Measurements from ENCODE around the gene KRT8.
"Not testable (repeated sequence)": the region's sequence is repeated elsewhere in the genome, so short reads cannot be mapped to it uniquely, and the experiment has no call there.

The KRT8 gene

DNA sequence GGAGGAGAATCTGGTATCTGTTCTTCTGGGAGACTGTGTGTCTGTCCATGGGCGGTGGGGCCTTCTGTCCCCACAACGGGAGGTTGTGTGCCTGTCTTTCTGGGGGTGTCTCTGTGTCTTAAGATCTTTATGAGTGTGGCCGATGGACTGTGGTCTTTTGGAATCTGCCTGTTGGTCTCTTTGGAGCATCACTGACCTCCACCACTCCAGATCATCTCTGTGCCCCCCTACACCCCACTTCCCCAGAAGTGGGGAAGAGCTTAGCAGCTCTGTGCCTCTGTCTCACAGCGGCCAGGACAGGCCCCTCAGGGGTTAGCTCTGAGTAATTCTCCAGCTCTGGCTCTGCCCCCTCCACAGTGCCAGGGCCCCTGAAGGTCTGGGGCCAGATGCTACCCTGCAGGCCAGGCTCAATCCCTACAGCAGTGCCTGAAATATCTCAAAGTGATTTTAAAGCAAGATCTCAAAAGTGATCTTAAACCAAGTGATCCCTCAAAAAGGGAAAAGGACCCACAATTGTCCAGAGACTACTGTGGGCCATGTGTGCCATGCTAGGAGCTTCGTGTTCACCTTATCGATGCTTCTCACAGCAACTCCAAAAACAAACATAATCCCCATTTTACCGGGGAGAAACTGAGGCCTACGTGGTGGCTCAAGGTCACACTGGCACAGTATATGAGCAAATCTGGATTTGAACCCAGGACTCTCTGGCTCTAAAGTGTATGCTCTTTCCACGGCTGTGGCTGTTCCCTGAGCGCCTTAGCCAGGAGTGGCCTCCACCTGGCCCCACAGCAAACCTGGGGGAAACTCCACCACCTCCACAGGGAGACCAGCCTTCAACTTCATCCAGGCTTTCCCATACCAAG is 30.1 kb downstream of the KRT8 start:
- DNase-seq (ENCODE audit: low spot score), result no peak

DNA sequence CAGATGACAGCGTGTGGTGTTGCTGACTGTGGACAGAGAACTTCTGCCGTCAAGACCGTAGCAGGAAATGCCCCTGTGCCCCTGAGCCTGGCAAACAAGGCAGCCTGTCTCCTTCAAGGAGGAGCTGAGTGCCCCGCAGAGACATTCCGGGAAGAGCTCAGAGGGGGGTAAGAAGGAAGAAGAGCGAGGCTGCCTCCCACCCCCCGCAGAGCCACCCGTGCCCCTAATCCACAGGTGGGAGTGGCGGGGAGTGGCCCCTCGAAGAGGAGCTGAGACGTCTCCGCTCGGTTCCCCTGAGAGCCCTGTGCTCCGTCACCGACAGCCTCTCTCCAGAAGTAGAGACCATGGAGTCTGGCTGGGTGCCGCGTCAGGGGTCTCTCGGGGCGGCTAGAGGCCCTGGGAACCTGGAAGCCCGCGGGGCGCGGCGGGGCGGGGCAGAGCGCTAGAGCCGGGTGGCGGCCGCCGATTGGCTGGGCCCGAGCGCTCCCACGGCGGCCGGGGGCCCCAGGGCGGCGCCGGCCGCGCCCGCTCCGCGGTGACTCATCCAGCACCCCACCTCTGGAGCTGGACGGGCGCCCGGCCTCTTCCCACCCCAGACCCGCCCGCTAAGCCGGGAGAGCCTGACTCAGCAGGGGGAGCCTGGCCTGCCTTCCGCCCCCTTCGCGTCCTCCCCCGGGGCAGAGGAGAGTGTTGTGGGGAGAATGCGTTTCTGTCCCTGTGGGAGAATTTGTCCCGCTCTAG is 30.9 kb downstream of the KRT8 start:
- no peak for DNase-seq (ENCODE audit: low spot score)

DNA sequence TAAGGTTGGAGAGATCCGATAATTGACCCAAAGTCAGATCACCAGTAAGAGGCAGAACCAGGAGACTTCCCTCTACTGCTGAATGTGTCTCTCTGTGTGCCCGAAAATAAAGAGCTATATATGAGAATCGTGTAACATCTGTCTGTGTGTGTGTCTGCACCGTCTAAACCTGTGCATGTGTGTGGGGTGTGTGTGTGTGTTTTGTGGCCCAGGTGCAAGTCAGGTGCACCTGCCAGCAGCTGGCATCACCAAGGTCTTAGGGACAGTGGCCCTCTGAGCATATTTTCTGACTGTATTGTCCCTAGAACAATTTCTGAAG is 31.4 kb downstream of the KRT8 start:
- no peak for DNase-seq (ENCODE audit: low spot score)

- no peak for DNase-seq (ENCODE audit: low spot score)
These were observed 32.1 kb downstream of the KRT8 start for GRCh38 chr12:52872644-52873389.

GRCh38 chr12:52871291-52872039 is 33.4 kb downstream of the KRT8 start:
- no peak for DNase-seq (ENCODE audit: low spot score)

- DNase-seq (ENCODE audit: low spot score), result no peak
These were observed 34.2 kb downstream of the KRT8 start for GRCh38 chr12:52870361-52871290.

- no peak for DNase-seq (ENCODE audit: low spot score)
These were observed 37.2 kb downstream of the KRT8 start for GRCh38 chr12:52867642-52868041.

GRCh38 chr12:52867152-52867551 is 37.7 kb downstream of the KRT8 start:
- DNase-seq (ENCODE audit: low spot score), result no peak

DNA sequence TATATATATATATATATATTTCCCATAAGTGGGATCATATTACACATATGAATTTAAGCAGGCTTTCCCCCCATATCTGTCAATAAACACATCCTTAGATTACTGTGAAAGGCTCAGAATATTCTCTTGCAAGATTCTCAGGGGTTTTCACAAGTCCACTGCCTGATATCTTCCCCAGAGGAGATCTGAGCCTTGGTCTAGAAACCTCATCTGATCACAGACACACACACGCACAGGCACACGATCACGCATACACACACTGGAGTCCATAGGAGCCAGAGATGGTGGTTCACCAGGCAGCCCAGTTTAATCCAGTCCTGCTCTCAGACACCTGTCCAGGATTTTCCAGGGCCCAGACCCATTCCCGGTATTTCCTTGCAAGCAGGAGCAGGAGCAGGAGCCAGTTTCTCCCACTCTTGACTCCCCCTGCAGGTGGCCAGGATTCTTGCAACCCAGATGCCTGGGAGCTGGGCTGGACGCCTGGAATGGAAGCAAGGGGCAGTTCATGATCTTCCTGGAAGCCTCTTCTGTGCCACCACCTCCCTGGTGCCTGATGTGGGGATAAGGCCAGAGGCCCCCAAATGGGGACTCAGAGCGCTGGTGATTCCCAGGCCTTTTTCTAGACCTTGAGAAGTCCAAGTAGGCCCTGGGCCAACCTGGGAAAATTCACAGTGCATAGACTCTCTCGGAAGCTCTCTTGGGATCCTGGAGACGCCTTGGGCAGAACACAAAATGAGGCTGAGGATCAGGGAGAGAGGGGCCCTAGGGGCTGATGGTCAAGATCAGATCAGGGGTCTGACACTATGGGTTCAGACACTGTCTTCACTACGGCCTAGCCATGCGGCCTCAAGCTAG is 39.6 kb downstream of the KRT8 start:
- peak; percentile 37 for DNase-seq (ENCODE audit: low spot score)

GRCh38 chr12:52862023-52862422 is 42.9 kb downstream of the KRT8 start:
- DNase-seq (ENCODE audit: low spot score), result no peak

GRCh38 chr12:52861511-52861910 is 43.4 kb downstream of the KRT8 start:
- no peak for DNase-seq (ENCODE audit: low spot score)

DNA sequence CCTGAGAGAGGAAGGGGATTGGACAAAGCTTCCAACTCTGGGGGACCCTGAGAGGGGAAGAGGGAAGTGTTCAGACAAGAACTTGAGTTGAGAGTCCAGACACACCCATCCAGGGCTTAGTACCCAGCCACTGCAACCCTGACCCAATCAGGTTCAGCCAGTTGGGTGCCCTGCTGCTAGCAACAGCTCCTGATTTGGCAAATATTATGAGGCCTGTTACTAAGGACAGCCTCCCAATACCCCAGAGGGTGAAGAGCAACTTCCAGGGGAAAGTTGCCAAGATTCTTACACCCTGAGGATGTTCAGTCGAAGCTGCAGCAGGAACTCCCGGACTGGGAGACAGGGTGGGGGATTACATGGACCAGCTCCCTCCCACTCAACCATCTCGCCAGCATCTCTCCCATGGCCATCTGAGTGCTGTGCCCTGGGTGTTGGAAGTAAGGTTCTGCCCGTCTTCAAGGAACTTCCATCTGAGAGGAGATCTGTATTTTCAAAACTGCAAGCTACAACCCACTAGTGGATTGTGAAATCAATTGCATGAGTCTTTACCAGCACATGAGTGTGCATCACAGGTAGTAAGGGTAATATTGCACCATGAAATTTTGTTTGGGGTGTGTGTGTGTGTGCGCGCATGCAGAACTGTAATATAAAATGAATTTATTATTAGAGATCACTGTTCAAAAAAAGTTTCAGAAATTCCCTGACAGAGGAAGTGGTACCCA is 44.6 kb downstream of the KRT8 start:
- DNase-seq (ENCODE audit: low spot score), result no peak

DNA sequence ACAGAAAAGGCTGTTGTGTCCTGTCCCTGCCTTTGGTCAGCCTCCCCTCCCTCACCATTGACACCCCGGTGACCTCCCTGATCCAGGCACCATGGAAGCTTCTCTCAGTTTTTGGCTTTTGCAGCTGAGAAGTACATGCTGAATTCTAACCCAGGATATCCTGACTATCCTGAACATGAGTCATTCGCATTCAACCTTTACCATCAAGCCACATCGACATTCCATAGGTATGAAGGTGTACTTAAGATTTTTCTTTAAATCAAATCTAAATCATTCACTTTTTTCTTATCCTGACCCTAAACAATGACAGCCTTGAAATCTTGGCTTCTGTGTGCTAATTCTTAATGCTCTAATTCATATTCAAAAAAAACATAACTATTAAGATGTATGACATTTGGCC is 47.4 kb downstream of the KRT8 start:
- DNase-seq (ENCODE audit: low spot score), result no peak

DNA sequence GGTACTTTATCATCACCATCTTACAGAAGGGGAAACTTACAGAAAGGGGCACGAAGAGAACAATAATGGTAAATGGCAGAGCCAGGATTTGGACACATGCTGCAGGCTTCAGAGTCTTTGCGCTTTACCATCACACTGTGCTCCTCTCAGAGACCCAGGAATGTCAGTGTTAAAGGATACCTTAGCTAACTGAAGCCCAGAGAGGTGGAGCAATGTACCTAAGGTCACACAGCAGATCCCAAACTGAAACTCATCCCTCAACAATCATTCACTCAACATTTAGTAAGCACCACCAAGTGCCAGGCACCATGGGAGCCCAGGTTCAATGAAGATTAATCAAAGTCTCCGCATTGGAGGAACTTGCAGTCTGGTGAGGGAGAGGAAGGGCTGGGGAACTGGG is 48.1 kb downstream of the KRT8 start:
- no peak for DNase-seq (ENCODE audit: low spot score)

DNA sequence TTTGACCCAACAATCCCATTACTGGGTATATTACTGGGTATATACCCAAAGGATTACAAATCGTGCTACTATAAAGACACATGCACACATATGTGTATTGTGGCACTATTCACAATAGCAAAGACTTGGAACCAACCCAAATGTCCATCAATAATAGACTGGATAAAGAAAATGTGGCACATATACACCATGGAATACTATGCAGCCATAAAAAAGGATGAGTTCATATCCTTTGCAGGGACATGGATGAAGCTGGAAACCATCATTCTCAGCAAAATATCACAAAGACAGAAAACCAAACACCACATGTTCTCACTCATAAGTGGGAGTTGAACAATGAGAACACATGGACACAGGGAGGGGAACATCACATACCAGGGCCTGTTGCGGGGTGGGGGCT is 48.8 kb downstream of the KRT8 start:
- DNase-seq (ENCODE audit: low spot score), result not testable (repeated sequence)

DNA sequence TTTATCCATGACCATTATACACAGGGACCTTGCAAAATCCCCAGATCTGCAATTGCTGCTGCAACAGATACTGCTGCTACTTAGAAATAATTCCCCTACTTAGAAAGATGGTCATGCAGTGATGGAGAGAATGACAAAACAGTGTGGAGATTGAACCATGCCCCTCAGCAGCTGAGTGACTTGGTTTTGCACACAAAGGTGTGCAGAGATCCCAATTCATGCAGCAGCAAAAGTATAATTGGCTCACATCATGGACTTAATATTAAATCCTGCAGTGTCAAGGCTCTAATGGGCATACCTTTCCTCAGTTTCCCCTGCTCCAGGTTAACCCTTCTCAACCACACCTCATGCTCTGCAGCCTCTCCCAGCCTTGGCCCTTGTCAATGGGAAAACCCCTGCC is 53.1 kb downstream of the KRT8 start:
- no peak for DNase-seq (ENCODE audit: low spot score)

DNA sequence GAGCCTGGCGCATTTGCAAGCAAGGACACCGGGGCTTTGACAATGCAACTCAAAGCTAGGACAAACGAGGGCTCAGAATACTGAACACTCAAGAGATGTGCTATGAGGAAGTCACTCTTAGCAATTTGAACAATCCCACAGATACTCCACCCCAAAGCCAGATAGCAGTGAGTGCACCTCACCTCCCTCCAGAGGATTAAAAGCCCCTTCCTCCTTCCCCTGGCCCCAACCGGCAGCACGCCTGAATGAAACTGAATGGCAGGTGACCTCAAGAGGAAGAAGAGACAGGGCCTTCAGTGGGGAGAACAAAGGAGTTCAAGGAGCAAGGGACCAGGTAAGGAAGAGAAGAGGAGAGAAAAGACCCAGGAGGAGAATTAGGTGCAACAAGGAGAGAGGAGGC is 54.2 kb downstream of the KRT8 start:
- DNase-seq (ENCODE audit: low spot score), result no peak

DNA sequence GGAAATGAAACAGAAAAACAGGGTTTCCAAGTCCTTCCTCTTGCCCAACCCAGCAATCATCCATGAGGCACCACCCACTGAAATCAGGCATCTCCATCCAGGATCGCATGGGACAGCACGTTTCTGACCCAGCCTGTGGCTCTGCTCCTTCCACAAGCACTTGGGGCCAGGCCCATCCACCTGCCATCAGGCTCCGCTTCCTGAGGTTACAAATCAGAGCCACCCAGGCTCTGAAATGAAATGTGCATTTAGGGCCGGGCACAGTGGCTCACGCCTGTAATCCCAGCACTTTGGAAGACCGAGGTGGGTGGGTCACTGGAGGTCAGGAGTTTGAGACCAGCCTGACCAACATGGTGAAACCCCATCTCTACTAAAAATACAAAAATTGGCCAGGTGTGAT is 55.4 kb downstream of the KRT8 start:
- DNase-seq (ENCODE audit: low spot score), result no peak

DNA sequence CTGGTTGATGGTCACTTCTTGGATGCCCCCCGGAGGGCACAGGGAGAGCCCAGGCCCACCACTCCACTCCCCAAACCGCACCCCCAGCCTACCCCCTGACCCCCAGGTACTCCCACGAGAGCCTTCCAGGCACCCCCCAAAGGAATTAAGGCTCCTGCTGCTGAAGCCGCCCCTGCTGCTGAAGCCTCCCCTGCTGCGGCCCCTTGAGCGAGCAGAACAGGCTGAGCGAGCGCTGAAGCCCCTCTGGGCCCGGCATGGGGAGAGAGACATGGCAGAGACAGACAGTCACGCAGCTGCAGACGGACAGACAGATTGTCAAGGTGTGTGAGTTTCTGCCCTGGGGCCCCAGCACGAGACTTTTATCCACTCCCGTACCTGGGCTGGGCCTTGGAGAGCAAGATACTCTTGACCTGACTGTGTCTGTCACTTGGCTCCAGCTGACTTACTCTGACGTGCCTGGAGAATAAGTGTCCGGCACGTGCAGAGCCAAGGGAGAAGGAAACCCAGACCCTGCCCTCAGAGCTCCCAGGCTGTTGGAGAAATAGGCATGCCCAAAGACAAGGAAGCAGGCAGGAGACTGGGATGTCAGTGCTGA is 56.1 kb downstream of the KRT8 start, which contains the start of gene KRT78:
Gene KRT78, minus strand, starts transcription at position 334 of the 595 bp plus-strand sequence. Its CDS starts 64 bp downstream, at position 270.
- no peak for DNase-seq (ENCODE audit: low spot score)

All from pons (tissue), 1 donor.